HG03095 (cell line): Measurements from ENCODE around the gene KCNN1.
"Not testable (repeated sequence)": the region's sequence is repeated elsewhere in the genome, so short reads cannot be mapped to it uniquely, and the experiment has no call there.

ENCODE experiments used
- ATAC-seq: cut with Tn5 transposase; IDR thresholded peaks from one replicate; pipeline ENCODE4 v1.9.1; 2021; ENCODE audit warnings: moderate library complexity; ENCODE audit not compliant: unreplicated experiment

Gene KCNN1

GRCh38 chr19:17999684-18000479, 33.0 kb downstream of the KCNN1 start:
- no peak for ATAC-seq

DNA sequence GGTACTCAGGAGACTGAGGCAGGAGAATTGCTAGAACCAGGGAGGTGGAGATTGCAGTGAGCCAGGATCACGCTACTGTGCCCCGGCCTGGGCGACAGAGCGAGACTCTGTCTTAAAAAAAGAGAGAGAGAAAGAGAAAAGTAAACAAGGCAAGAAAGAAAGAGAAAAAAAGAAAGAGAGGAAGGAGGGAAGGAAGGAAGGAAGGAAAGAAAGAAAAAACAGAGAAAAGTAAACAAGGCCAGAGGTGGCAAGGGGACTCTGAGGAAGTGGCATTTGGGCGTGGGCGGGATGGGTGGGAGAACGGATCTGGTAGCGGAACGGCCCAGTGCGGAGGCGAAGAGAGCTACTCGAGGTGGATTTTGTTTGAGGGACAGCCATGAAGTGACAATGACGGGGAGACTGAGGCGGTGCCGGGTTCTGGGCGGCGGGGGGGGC, 33.6 kb downstream of the KCNN1 start:
- no peak for ATAC-seq

GRCh38 chr19:18000915-18001776, 34.2 kb downstream of the KCNN1 start:
- ATAC-seq = no peak

GRCh38 chr19:18001777-18002345, 35.0 kb downstream of the KCNN1 start:
- ATAC-seq = no peak

DNA sequence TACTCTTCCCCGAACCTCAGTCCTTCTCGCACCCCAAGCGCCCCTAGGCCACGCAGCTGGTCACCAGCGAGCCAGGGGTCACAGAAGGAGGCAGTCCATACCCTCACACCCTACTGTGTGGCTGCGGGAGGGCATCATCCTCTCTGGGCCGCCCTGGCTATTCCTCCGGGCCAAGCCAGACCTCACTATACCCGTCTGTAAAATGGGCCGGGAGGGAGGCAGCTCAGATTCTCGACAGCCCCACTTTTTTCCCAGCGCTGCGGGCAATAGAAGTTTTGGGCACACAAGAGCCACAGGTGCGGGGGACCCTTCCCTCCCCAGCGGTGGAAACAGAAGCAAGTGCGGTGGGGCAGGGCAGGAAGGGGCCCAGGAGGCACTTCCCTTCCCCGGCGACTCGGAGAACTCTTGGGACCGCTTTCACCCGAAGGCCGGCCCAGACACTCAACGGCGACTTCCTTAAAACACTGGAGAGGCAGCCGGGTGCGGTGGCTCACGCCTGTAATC, 35.5 kb downstream of the KCNN1 start:
- no peak for ATAC-seq

- not testable (repeated sequence) for ATAC-seq
Observed at GRCh38 chr19:18005750-18006149, 38.8 kb downstream of the KCNN1 start.

DNA sequence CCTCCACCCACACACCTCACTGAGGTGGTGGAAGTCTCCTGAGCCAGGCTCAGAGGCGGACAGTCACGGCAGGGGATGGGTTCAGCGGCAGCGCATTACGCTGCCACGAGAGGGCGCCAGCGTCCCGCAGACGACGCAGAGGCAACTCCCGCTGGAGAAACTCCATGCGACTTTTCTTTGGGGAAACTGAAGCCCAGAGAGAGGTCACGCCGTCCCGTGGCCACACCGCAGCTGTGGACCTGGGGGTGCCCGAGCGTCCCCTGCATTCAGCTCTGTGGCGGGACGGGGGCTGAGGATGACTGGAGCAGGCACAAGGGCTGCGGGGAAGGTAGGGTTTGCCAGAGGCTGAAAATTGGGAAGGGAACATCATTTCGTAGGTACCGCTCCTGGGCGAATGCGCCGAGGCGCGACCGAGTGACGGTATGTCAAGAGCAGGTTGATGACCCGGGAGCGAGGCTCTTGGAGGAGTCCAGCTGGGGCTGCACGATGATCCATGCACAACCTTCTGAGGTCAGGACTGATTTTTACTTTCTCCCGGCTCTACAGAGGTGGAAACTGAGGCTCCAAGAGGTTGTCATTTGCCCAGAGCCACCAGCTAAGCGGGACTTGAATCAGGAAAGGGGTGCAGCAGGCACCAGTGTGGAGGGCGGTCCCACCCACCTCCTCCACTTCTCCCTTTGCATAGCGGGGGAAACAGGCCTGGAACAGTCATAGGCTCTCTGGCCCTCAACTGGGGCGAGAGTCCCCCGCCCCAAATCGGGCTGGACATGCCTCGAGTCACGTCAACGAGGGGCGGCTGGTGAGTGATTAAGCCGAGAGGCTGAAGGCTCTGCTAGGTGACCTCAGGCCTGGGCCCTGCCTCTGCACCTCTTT, 40.4 kb downstream of the KCNN1 start:
- no peak for ATAC-seq

- ATAC-seq = no peak
Observed at GRCh38 chr19:18007917-18008673, 41.2 kb downstream of the KCNN1 start, which contains the start of gene ARRDC2. TSS of gene ARRDC2 (plus strand) at chr19:18008170. CDS start at chr19:18008311, 141 bp downstream.

GRCh38 chr19:18008814-18009213, 41.9 kb downstream of the KCNN1 start:
- no peak for ATAC-seq

DNA sequence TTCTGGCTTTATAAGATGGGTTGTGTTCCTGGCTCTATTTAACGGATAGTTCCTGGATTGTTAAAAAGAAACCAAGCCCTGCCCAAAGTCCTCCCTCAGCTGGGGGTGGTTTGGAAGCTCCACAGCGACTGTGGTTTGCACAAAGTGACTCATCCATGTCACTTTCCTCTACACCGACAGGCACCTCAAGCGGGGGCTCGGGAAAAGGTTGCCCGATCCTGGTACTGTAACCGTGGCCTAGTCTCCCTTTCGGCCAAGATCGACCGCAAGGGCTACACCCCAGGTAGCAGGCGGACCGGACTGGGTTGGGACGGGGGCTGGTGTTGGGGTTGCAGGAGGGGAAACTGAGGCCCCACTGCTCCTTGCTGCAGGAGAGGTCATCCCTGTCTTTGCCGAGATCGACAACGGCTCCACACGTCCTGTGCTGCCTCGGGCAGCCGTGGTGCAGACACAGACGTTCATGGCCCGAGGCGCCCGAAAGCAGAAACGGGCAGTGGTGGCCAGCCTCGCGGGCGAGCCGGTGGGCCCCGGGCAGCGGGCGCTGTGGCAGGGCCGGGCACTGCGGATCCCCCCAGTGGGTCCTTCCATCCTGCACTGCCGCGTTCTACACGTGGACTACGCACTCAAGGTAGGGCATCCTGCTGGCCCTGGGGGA, 42.6 kb downstream of the KCNN1 start:
- ATAC-seq = no peak

GRCh38 chr19:18010149-18010548, 43.2 kb downstream of the KCNN1 start:
- ATAC-seq = no peak

GRCh38 chr19:18013210-18014111, 46.6 kb downstream of the KCNN1 start:
- no peak for ATAC-seq

GRCh38 chr19:18014197-18014596, 47.3 kb downstream of the KCNN1 start:
- no peak for ATAC-seq

DNA sequence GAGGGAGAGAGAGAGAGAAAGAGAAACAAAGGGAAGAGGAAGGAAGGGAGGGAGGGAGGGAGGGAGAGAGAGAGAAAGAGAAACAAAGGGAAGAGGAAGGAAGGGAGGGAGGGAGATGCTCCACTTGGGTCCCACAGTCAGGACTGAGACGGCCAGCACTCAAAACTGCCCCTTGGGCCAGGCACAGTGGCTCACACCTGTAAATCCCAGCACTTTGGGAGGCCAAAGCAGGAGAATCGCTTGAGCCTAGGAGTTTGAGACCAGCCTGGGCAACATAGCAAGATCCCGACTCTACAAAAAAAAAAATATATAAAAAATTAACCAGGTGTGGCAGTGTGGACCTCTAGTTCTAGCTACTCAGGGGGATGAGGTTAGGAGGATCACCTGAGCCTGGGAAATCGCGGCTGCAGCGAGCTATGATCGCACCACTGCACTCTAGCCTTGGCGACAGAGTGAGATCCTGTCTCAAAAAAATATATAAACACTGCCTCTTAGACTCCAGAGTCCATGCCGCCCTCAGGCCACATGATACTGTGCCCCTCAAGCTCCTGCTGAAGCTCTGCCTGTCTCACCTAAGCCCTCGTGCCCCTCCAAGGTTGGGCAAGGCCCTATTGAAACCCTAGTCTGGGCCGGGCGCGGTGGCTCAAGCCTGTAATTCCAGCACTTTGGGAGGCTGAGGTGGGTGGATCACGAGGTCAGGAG, 49.5 kb downstream of the KCNN1 start:
- ATAC-seq = no peak

GRCh38 chr19:18017275-18018083, 50.6 kb downstream of the KCNN1 start:
- no peak for ATAC-seq

- ATAC-seq = no peak
Observed at GRCh38 chr19:18020212-18021085, 53.5 kb downstream of the KCNN1 start.
